HepG2 (cell line): ENCODE data around the gene YIPF3. TPM values are rescaled to one million over a fixed set of nuclear protein-coding genes. Genes with fewer than 3 reads are reported as not detected.
A peak's percentile ranks its signal among the peaks of the same experiment; 100 is the strongest.

ENCODE experiments used
- ARNTL ChIP-seq: sonication (generic); formaldehyde crosslinking; IDR thresholded peaks from 2 replicates; pipeline ENCODE4 v1.4.0; 2020; ENCODE audit warnings: mild to moderate bottlenecking, missing genetic modification reagents
- CENPX ChIP-seq: sonication (generic); formaldehyde crosslinking; IDR thresholded peaks from 2 replicates; pipeline ENCODE4 v1.9.0; 2021; ENCODE audit warnings: mild to moderate bottlenecking, missing genetic modification reagents, moderate library complexity
- KMT2A ChIP-seq: sonication (generic); formaldehyde crosslinking; IDR thresholded peaks from 2 replicates; pipeline ENCODE4 v1.4.0; 2020; ENCODE audit warnings: missing genetic modification reagents
- KMT2B ChIP-seq: IDR thresholded peaks from 2 replicates; pipeline ENCODE4 v1.6.1; 2016; ENCODE audit warnings: missing genetic modification reagents, missing compliant biosample characterization
- SIN3A ChIP-seq: IDR thresholded peaks from 2 replicates; pipeline ENCODE4 v1.6.1; 2011; ENCODE audit warnings: low read depth, mild to moderate bottlenecking, control low read depth, low read length, borderline replicate concordance
- SOX6 ChIP-seq, 2 experiments: fragments of 450-650 bp in 1 of 2; sonication (generic) in 1 of 2; formaldehyde crosslinking in 1 of 2; IDR thresholded peaks; 2 replicates each; pipeline versions ENCODE4 v1.4.0 to v1.6.1; 2017 to 2020; ENCODE audit warnings: antibody characterized with exemption in 1 of 2, mild to moderate bottlenecking in 1 of 2, missing genetic modification reagents in 1 of 2
- ZNF547 ChIP-seq: sonication (generic); formaldehyde crosslinking; IDR thresholded peaks from 2 replicates; pipeline ENCODE4 v1.5.1; 2020; ENCODE audit warnings: mild to moderate bottlenecking, missing genetic modification reagents
- ZNF598 ChIP-seq: sonication (generic); formaldehyde crosslinking; IDR thresholded peaks from 2 replicates; pipeline ENCODE4 v1.5.1; 2020; ENCODE audit warnings: mild to moderate bottlenecking, missing genetic modification reagents, borderline replicate concordance
- ZNF781 ChIP-seq: sonication (generic); formaldehyde crosslinking; IDR thresholded peaks from 2 replicates; pipeline ENCODE4 v1.5.1; 2020; ENCODE audit warnings: borderline replicate concordance, mild to moderate bottlenecking, missing genetic modification reagents; ENCODE audit errors: not compliant biosample characterization
- polyA plus RNA-seq, 8 experiments: library from polyadenylated mRNA; depleted of rRNA in 3 of 8; stranded (reverse) in 7 of 8; unstranded in 1 of 8; fragments of >200 nt; fragmentation: Illumina TruSeq in 4 of 8; extraction: Trizol in 4 of 8; gene quantifications; 2 replicates each; pipeline versions ENCODE4 v1.2.1 to v1.2.3, GENCODE V29; 2011 to 2016; ENCODE audit warnings: low read depth in 4 of 8, missing spikeins in 1 of 8, mixed read lengths in 1 of 8; ENCODE audit not compliant: insufficient read depth in 1 of 8
- total RNA-seq, 5 experiments: library from RNA; depleted of rRNA; stranded (reverse); fragments of >200 nt; fragmentation: Illumina TruSeq; extraction: Trizol; gene quantifications; 2 replicates each; pipeline ENCODE4 v1.2.3, GENCODE V29; 2016; ENCODE audit warnings: low read depth in 1 of 5
- TF ChIP-seq, protein P1 (sequence below): sonication (generic); formaldehyde crosslinking; IDR thresholded peaks from 2 replicates; pipeline ENCODE4 v1.8.1; 2023; ENCODE audit warnings: mild to moderate bottlenecking, inconsistent platforms, moderate library complexity, missing genetic modification reagents, borderline replicate concordance
- TF ChIP-seq, protein P2 (sequence below), 2 experiments: sonication (generic) in 1 of 2; formaldehyde crosslinking in 1 of 2; IDR thresholded peaks; 2 replicates each; pipeline versions ENCODE4 v1.4.0 to v1.6.1; 2018 to 2020; ENCODE audit warnings: missing genetic modification reagents in 2 of 2, borderline replicate concordance in 1 of 2, low read depth in 1 of 2, mild to moderate bottlenecking in 1 of 2, missing biosample characterization in 1 of 2
- TF ChIP-seq, protein P3 (sequence below): sonication (generic); formaldehyde crosslinking; IDR thresholded peaks from 2 replicates; pipeline ENCODE4 v1.5.1; 2020; ENCODE audit warnings: missing genetic modification reagents, mild to moderate bottlenecking, borderline replicate concordance

The YIPF3 gene
- total and polyA plus RNA-seq, 2 of the 13 experiments (the other 11 are each of a cell fraction or from before 2014, with no cell fraction given): 107 to 206 TPM

DNA sequence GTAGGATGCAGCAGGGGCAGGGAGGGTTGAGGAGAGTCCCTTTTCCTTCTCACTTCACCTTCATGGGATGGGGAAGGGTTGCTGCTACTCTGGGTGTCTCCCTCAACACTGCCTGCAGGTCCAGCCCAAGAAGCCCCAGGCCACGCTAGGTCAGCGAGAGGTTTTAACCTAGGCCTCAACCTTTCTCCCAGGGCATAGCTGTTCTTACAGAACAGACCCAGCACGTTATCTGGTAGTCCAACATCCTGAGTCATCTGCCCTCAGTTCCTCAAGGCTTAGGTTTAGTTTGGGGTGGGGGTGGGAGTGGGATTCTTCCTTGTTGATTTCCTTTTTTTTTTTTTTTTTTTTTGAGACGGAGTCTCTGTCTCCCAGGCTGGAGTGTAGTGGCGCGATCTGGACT, 22.4 kb downstream of the YIPF3 start (continued):
- TF ChIP-seq SOX6 (IDR thresholded peaks at IDR 0.05) (no peak), SOX6 (CRISPR knock-in tag; IDR thresholded peaks at IDR 0.05) (0 out of 2 replicates have a peak, but pooled peaks have one; percentile 2), KMT2B (CRISPR knock-in tag) (0 out of 2 replicates have a peak, but pooled peaks have one; percentile 3), ARNTL (CRISPR knock-in tag) (peak; percentile 13; the same call in 1 of the 2 replicates), ZNF547 (CRISPR knock-in tag) (peak; percentile 73; the same call in 1 of the 2 replicates), ZNF598 (CRISPR knock-in tag) (peak; percentile 63; the same call in 1 of the 2 replicates), ZNF781 (no peak), CENPX (CRISPR knock-in tag) (no peak), KMT2A (CRISPR knock-in tag) (no peak), SIN3A (0 out of 2 replicates have a peak, but pooled peaks have one; percentile 5)
- TF ChIP-seq, protein P1, sequence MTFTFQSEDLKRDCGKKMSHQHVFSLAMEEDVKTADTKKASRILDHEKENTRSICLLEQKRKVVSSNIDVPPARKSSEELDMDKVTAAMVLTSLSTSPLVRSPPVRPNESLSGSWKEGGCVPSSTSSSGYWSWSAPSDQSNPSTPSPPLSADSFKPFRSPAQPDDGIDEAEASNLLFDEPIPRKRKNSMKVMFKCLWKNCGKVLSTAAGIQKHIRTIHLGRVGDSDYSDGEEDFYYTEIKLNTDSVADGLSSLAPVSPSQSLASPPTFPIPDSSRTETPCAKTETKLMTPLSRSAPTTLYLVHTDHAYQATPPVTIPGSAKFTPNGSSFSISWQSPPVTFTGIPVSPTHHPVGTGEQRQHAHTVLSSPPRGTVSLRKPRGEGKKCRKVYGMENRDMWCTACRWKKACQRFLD (CRISPR knock-in tag): 0 out of 2 replicates have a peak, but pooled peaks have one; percentile 52
- TF ChIP-seq, protein P2, sequence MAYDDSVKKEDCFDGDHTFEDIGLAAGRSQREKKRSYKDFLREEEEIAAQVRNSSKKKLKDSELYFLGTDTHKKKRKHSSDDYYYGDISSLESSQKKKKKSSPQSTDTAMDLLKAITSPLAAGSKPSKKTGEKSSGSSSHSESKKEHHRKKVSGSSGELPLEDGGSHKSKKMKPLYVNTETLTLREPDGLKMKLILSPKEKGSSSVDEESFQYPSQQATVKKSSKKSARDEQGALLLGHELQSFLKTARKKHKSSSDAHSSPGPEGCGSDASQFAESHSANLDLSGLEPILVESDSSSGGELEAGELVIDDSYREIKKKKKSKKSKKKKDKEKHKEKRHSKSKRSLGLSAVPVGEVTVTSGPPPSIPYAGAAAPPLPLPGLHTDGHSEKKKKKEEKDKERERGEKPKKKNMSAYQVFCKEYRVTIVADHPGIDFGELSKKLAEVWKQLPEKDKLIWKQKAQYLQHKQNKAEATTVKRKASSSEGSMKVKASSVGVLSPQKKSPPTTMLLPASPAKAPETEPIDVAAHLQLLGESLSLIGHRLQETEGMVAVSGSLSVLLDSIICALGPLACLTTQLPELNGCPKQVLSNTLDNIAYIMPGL (CRISPR knock-in tag; IDR thresholded peaks at IDR 0.05; ENCODE audit: borderline replicate concordance in 1 of 2, low read depth in 1 of 2): peak in 1 of 2 experiments; percentile 17; a peak in 1 of 4 replicates
- TF ChIP-seq, protein P3, sequence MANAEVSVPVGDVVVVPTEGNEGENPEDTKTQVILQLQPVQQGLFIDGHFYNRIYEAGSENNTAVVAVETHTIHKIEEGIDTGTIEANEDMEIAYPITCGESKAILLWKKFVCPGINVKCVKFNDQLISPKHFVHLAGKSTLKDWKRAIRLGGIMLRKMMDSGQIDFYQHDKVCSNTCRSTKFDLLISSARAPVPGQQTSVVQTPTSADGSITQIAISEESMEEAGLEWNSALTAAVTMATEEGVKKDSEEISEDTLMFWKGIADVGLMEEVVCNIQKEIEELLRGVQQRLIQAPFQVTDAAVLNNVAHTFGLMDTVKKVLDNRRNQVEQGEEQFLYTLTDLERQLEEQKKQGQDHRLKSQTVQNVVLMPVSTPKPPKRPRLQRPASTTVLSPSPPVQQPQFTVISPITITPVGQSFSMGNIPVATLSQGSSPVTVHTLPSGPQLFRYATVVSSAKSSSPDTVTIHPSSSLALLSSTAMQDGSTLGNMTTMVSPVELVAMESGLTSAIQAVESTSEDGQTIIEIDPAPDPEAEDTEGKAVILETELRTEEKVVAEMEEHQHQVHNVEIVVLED (CRISPR knock-in tag): 0 out of 2 replicates have a peak, but pooled peaks have one; percentile 22
- TF ChIP-seq, all 625 proteins: peak for 15
